Measurements from ENCODE around the gene SIPA1L3. TPM values are rescaled to one million over a fixed set of nuclear protein-coding genes. Genes with fewer than 3 reads are reported as not detected.

SIPA1L3 gene
- total and polyA plus RNA-seq, 10 of the 15 experiments (the other 5 are each of a cell fraction or from before 2014, with no cell fraction given) = 0.24 to 66.2 (median 19.1) TPM

DNA sequence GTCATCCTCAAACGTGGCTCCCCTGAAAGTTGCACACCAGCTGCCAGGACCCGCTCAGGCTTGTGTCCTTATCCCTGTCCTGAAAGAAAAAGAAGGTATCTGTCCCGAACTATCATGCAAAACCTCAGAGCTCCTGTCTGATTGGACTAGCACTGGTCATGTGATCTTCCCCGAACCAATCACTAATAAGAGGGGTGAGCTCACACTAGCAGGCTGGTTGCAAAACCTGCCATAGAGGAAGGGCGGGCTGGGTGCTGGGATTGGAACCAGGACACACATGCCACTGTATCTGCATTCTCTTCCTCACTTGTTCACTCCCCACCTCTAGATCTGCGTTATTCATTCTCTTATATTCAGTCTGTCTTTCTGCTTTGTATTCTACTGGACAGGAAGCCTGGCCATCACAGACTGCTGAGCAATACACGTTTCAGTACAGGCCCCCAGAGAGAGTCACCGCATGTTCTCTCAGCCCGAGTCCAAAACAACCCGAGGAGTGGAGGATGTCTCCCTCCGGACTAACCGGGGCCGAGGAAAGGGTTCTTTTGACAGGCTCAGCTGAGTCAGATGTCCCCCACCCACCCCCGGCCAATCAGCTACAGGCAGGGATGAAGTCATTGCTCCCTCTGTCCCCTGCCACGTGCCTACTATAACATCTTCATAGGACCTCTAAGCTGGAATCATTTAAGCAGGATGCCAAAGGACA, 97.7 kb downstream of the SIPA1L3 start (continued):
- peak; percentile 80 for TF ChIP-seq POLR2A (IDR thresholded peaks at IDR 0.05; ENCODE audit: low read depth, low read length)
- TF ChIP-seq, protein P1, sequence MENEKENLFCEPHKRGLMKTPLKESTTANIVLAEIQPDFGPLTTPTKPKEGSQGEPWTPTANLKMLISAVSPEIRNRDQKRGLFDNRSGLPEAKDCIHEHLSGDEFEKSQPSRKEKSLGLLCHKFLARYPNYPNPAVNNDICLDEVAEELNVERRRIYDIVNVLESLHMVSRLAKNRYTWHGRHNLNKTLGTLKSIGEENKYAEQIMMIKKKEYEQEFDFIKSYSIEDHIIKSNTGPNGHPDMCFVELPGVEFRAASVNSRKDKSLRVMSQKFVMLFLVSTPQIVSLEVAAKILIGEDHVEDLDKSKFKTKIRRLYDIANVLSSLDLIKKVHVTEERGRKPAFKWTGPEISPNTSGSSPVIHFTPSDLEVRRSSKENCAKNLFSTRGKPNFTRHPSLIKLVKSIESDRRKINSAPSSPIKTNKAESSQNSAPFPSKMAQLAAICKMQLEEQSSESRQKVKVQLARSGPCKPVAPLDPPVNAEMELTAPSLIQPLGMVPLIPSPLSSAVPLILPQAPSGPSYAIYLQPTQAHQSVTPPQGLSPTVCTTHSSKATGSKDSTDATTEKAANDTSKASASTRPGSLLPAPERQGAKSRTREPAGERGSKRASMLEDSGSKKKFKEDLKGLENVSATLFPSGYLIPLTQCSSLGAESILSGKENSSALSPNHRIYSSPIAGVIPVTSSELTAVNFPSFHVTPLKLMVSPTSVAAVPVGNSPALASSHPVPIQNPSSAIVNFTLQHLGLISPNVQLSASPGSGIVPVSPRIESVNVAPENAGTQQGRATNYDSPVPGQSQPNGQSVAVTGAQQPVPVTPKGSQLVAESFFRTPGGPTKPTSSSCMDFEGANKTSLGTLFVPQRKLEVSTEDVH (IDR thresholded peaks at IDR 0.05; ENCODE audit: low read depth, partially characterized antibody) = no peak
- TF ChIP-seq, protein P2, sequence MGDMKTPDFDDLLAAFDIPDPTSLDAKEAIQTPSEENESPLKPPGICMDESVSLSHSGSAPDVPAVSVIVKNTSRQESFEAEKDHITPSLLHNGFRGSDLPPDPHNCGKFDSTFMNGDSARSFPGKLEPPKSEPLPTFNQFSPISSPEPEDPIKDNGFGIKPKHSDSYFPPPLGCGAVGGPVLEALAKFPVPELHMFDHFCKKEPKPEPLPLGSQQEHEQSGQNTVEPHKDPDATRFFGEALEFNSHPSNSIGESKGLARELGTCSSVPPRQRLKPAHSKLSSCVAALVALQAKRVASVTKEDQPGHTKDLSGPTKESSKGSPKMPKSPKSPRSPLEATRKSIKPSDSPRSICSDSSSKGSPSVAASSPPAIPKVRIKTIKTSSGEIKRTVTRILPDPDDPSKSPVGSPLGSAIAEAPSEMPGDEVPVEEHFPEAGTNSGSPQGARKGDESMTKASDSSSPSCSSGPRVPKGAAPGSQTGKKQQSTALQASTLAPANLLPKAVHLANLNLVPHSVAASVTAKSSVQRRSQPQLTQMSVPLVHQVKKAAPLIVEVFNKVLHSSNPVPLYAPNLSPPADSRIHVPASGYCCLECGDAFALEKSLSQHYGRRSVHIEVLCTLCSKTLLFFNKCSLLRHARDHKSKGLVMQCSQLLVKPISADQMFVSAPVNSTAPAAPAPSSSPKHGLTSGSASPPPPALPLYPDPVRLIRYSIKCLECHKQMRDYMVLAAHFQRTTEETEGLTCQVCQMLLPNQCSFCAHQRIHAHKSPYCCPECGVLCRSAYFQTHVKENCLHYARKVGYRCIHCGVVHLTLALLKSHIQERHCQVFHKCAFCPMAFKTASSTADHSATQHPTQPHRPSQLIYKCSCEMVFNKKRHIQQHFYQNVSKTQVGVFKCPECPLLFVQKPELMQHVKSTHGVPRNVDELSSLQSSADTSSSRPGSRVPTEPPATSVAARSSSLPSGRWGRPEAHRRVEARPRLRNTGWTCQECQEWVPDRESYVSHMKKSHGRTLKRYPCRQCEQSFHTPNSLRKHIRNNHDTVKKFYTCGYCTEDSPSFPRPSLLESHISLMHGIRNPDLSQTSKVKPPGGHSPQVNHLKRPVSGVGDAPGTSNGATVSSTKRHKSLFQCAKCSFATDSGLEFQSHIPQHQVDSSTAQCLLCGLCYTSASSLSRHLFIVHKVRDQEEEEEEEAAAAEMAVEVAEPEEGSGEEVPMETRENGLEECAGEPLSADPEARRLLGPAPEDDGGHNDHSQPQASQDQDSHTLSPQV (IDR thresholded peaks at IDR 0.05) = no peak
- peak; percentile 38; the same call in 1 of the 2 replicates for TF ChIP-seq CBFB (IDR thresholded peaks at IDR 0.05; ENCODE audit: low read depth)
- TF ChIP-seq DPF2 (IDR thresholded peaks at IDR 0.05) = no peak
- no peak for TF ChIP-seq BCL11A (IDR thresholded peaks at IDR 0.05; ENCODE audit: low read depth, low read length)
- TF ChIP-seq JUNB (IDR thresholded peaks at IDR 0.05) = peak; percentile 39
- TF ChIP-seq EZH2 (IDR thresholded peaks at IDR 0.05; ENCODE audit: borderline replicate concordance, control insufficient read depth, low read depth, low read length) = no peak
- TF ChIP-seq, protein P3, sequence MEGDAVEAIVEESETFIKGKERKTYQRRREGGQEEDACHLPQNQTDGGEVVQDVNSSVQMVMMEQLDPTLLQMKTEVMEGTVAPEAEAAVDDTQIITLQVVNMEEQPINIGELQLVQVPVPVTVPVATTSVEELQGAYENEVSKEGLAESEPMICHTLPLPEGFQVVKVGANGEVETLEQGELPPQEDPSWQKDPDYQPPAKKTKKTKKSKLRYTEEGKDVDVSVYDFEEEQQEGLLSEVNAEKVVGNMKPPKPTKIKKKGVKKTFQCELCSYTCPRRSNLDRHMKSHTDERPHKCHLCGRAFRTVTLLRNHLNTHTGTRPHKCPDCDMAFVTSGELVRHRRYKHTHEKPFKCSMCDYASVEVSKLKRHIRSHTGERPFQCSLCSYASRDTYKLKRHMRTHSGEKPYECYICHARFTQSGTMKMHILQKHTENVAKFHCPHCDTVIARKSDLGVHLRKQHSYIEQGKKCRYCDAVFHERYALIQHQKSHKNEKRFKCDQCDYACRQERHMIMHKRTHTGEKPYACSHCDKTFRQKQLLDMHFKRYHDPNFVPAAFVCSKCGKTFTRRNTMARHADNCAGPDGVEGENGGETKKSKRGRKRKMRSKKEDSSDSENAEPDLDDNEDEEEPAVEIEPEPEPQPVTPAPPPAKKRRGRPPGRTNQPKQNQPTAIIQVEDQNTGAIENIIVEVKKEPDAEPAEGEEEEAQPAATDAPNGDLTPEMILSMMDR (IDR thresholded peaks at IDR 0.05 in 2 of 3, conservative IDR thresholded peaks at IDR 0.05 in 1 of 3; ENCODE audit: control insufficient read depth in 2 of 3, extremely low read depth in 1 of 3, insufficient read depth in 1 of 3, low read depth in 3 of 3, low read length in 3 of 3) = no peak
- TF ChIP-seq, protein P4, sequence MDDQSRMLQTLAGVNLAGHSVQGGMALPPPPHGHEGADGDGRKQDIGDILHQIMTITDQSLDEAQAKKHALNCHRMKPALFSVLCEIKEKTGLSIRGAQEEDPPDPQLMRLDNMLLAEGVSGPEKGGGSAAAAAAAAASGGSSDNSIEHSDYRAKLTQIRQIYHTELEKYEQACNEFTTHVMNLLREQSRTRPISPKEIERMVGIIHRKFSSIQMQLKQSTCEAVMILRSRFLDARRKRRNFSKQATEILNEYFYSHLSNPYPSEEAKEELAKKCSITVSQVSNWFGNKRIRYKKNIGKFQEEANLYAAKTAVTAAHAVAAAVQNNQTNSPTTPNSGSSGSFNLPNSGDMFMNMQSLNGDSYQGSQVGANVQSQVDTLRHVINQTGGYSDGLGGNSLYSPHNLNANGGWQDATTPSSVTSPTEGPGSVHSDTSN (IDR thresholded peaks at IDR 0.05; ENCODE audit: insufficient replicate concordance, low read depth, low read length) = no peak
- TF ChIP-seq SIN3A (IDR thresholded peaks at IDR 0.05; ENCODE audit: low read depth, low read length) = no peak
- TF ChIP-seq, protein P5, sequence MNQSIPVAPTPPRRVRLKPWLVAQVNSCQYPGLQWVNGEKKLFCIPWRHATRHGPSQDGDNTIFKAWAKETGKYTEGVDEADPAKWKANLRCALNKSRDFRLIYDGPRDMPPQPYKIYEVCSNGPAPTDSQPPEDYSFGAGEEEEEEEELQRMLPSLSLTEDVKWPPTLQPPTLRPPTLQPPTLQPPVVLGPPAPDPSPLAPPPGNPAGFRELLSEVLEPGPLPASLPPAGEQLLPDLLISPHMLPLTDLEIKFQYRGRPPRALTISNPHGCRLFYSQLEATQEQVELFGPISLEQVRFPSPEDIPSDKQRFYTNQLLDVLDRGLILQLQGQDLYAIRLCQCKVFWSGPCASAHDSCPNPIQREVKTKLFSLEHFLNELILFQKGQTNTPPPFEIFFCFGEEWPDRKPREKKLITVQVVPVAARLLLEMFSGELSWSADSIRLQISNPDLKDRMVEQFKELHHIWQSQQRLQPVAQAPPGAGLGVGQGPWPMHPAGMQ (IDR thresholded peaks at IDR 0.05; ENCODE audit: borderline replicate concordance) = no peak
- TF ChIP-seq SMARCA5 (IDR thresholded peaks at IDR 0.05) = no peak
- peak; percentile 71; the same call in 1 of the 2 replicates for TF ChIP-seq NBN (IDR thresholded peaks at IDR 0.05)
- TF ChIP-seq EED (IDR thresholded peaks at IDR 0.05; ENCODE audit: low read depth) = peak; percentile 69; the same call in 1 of the 2 replicates
- TF ChIP-seq SIX5 (IDR thresholded peaks at IDR 0.05; ENCODE audit: low read depth, low read length, severe bottlenecking) = no peak
- TF ChIP-seq CBX5 (IDR thresholded peaks at IDR 0.05; ENCODE audit: low read depth) = no peak

Data from GM12878 (cell line).